Activated T-helper 2 cell treated with anti-CD3 and anti-CD28 coated beads, Interferon-gamma antibody, Interleukin-2, Interleukin-4, amounts not matched to agents 10 μg/mL and 5 μg/mL and 100 μg/mL, durations not matched to agents 14 hours and 24 hours and 36 hours (primary cell): Measurements from ENCODE around the gene AK1. TPM values are rescaled to one million over a fixed set of nuclear protein-coding genes. Genes with fewer than 3 reads are reported as not detected.

ENCODE experiments used
- DNase-seq: peaks from one replicate; pipeline ENCODE4 v3.0.0; 2021; ENCODE audit warnings: low spot score
- H3K27ac Mint-ChIP-seq: one replicate; pipeline ENCODE4 v1.8.0; 2021; ENCODE audit warnings: mixed read lengths
- H3K27me3 Mint-ChIP-seq: one replicate; pipeline ENCODE4 v1.8.0; 2021; ENCODE audit warnings: low read depth, mixed read lengths
- H3K36me3 Mint-ChIP-seq: one replicate; pipeline ENCODE4 v1.8.0; 2021; ENCODE audit warnings: low read depth, mixed read lengths
- H3K4me1 Mint-ChIP-seq: one replicate; pipeline ENCODE4 v1.8.0; 2021; ENCODE audit warnings: low read depth, mixed read lengths
- H3K4me3 Mint-ChIP-seq: one replicate; pipeline ENCODE4 v1.8.0; 2021; ENCODE audit warnings: low read depth, mild to moderate bottlenecking, moderate library complexity, mixed read lengths
- H3K9me3 Mint-ChIP-seq: one replicate; pipeline ENCODE4 v1.8.0; 2021; ENCODE audit warnings: mixed read lengths
- intact Hi-C: fragments of 100-400 bp; cut with micrococcal nuclease; formaldehyde crosslinking; loops from one replicate; pipeline ENCODE4 v1.15.1; 2023
- total RNA-seq: library from RNA; stranded (reverse); gene quantifications from 2 replicates; pipeline ENCODE4 v1.2.3, GENCODE V29; 2022

AK1 gene, protein sequence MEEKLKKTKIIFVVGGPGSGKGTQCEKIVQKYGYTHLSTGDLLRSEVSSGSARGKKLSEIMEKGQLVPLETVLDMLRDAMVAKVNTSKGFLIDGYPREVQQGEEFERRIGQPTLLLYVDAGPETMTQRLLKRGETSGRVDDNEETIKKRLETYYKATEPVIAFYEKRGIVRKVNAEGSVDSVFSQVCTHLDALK
- 19.6 and 21.0 TPM in 2 replicates for total RNA-seq

DNA sequence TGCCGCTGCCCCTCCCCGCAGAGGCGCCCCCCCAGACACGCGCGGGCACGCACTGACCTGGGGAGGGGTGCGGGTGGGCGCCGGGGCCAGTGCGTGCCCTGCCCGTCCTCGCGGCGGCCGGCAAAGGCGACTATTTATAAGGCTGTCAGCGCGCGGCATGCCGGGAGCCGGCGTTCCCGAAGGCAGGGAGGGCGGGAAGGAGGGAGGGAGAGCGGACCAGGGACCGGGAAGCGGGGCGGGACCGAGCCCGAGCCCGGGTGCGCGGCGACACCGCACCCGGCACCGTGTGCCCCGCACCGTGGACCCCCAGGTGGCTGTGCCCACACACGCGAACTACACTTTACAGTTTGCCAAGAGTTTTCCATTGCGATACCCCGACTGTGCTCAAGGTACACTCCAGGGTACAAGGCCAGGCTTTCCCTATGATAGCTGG, at the start of gene AK1:
AK1 (minus strand) TSS at position 110 of the 433 bp plus-strand sequence. CDS start 3,058 bp downstream, outside the sequence.
- H3K4me1 Mint-ChIP-seq, result no peaks in the 10 kb centered on the region
- intact Hi-C loops, result no loop called here
- H3K27ac Mint-ChIP-seq, result no peak within 1 kb of the TSS
- H3K36me3 Mint-ChIP-seq, result peaks cover 4% of the 10 kb centered on the region
- no peak for DNase-seq
- H3K4me3 Mint-ChIP-seq, result peak within 1 kb of the TSS; percentile 26
- H3K9me3 Mint-ChIP-seq, result no peaks in the 10 kb centered on the region
- peaks cover 2% of the 10 kb centered on the region for H3K27me3 Mint-ChIP-seq

DNA sequence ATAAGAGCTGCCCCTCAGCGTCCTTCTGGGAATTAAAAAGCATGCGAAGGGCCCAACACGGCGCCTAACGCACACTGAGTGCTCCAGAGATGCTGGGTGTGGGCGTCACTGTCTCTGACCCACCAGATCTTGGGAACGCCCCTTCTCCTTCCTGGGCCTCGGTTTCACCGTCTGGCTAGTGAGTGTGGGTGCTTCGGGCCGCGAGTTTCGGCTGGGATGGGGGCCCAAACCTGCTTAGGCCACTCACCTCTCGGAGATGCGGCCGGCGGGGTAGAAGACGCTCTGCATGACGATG, 49.4 kb upstream of the AK1 start:
- H3K27me3 Mint-ChIP-seq, result peaks cover 23% of the 10 kb centered on the region
- no peak overlapping the region for H3K4me3 Mint-ChIP-seq
- H3K27ac Mint-ChIP-seq, result no peak overlapping the region
- intact Hi-C loops, result no loop called here
- no peaks in the 10 kb centered on the region for H3K36me3 Mint-ChIP-seq
- H3K9me3 Mint-ChIP-seq, result no peaks in the 10 kb centered on the region
- no peak for DNase-seq
- H3K4me1 Mint-ChIP-seq, result peaks cover 22% of the 10 kb centered on the region

GRCh38 chr9:127925959-127926905, 48.8 kb upstream of the AK1 start:
- Mint-ChIP-seq H3K4me1 (peaks cover 20% of the 10 kb centered on the region), H3K27ac (no peak overlapping the region)
- intact Hi-C loops, result no loop called here

DNA sequence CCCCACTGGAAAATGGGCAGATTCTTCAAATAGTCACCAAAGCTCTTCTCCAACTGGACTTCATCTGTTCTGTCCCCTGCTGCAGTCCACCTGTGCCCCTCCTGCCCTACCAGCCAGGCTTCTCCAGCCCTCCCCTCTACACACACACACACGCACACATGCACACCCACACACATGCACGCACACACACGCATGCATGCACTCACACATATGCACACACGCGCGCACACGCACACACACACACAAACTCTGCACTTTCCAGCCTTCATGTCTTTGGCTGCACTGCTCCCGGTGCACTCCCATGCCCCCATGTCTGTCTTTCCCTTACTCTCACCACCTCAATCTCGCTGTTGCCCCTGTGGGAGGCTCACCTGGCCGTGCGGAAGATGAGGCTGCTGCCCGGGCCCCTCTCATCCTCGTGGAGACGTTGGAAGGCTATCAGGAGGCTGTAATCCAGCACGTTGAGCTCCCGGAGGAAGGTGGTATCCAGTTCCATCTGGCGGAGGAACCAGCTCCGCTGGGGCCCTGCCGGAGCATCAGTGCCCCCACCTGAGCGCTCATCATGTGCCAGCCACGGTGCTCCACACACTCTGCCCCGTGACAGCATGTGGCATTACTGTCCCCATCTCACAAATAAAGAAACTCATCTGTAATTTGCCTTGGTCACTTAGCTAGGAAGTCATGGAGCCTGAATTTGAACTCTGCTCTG, 47.4 kb upstream of the AK1 start:
- intact Hi-C loops, result no loop called here
- H3K27me3 Mint-ChIP-seq, result peaks cover 23% of the 10 kb centered on the region
- no peak overlapping the region for H3K4me3 Mint-ChIP-seq
- H3K4me1 Mint-ChIP-seq, result peaks cover 15% of the 10 kb centered on the region
- H3K9me3 Mint-ChIP-seq, result no peaks in the 10 kb centered on the region
- no peak overlapping the region for H3K27ac Mint-ChIP-seq
- no peak for DNase-seq
- H3K36me3 Mint-ChIP-seq, result no peaks in the 10 kb centered on the region

More at GRCh38 chr9:127925959-127926905, 48.8 kb upstream of the AK1 start:
- Mint-ChIP-seq H3K9me3 (no peaks in the 10 kb centered on the region), H3K4me3 (no peak overlapping the region), H3K36me3 (no peaks in the 10 kb centered on the region), H3K27me3 (peaks cover 23% of the 10 kb centered on the region)
- DNase-seq, result no peak

- DNase-seq, result no peak
- no peaks in the 10 kb centered on the region for H3K36me3 Mint-ChIP-seq
- peaks cover 20% of the 10 kb centered on the region for H3K27me3 Mint-ChIP-seq
- H3K4me1 Mint-ChIP-seq, result peaks cover 22% of the 10 kb centered on the region
- H3K9me3 Mint-ChIP-seq, result no peaks in the 10 kb centered on the region
- intact Hi-C loops, result no loop called here
- H3K27ac Mint-ChIP-seq, result no peak overlapping the region
- H3K4me3 Mint-ChIP-seq, result no peak overlapping the region
Measured at GRCh38 chr9:127923771-127924170, 46.3 kb upstream of the AK1 start.

GRCh38 chr9:127923046-127923445, 45.6 kb upstream of the AK1 start:
- peaks cover 16% of the 10 kb centered on the region for H3K27me3 Mint-ChIP-seq
- H3K4me1 Mint-ChIP-seq, result peaks cover 25% of the 10 kb centered on the region
- no peak for DNase-seq
- H3K9me3 Mint-ChIP-seq, result no peaks in the 10 kb centered on the region
- intact Hi-C loops, result no loop called here
- H3K27ac Mint-ChIP-seq, result no peak overlapping the region
- no peak overlapping the region for H3K4me3 Mint-ChIP-seq
- no peaks in the 10 kb centered on the region for H3K36me3 Mint-ChIP-seq

DNA sequence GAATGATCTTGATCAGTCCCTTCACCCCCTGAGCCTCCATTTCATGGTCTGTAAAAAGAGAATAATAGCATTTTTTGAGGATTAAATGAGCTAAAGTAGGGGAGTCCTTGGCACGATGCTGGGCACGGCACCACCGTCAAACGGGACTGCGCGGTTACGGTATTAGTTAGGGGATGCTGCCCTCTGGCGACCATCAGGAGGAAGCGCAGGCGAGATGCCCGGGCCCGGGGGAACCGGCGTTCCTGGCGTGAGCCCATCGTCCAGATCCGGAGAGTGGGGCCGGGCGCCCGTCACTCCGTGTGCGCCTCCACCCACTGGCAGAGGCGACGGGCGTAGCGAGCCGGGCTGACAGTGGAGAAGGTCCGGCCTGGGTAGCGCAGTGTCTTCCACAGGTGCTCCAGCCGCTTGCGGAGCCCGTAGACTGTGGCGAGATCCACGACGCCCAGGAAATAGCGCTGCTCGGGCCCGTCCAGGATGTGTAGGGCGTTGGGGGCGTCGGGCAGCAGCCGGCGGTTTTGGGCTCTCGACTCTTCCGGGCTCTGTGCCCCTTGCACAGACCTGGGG, 44.2 kb upstream of the AK1 start:
- peak overlapping the region; percentile 34 for H3K4me3 Mint-ChIP-seq
- no peaks in the 10 kb centered on the region for H3K36me3 Mint-ChIP-seq
- no peaks in the 10 kb centered on the region for H3K9me3 Mint-ChIP-seq
- H3K4me1 Mint-ChIP-seq, result peaks cover 29% of the 10 kb centered on the region
- DNase-seq, result peak; percentile 69
- intact Hi-C loops, result loop anchor here (1.0 to 2.0 kb wide), 2 partner anchors 119 to 186 kb away; partner anchors contain the start of genes FPGS and TOR2A
- peaks cover 16% of the 10 kb centered on the region for H3K27me3 Mint-ChIP-seq
- no peak overlapping the region for H3K27ac Mint-ChIP-seq

- no peak for DNase-seq
- Mint-ChIP-seq H3K36me3 (no peaks in the 10 kb centered on the region), H3K9me3 (no peaks in the 10 kb centered on the region), H3K4me3 (no peak overlapping the region), H3K4me1 (peaks cover 31% of the 10 kb centered on the region), H3K27ac (no peak overlapping the region), H3K27me3 (peaks cover 12% of the 10 kb centered on the region)
- intact Hi-C loops, result loop anchor here (1.0 to 2.0 kb wide), 2 partner anchors 118 to 185 kb away; partner anchors contain the start of genes FPGS and TOR2A
Measured at GRCh38 chr9:127920794-127921193, 43.3 kb upstream of the AK1 start.

GRCh38 chr9:127919253-127919815, 41.9 kb upstream of the AK1 start:
- intact Hi-C loops, result loop anchor here (2.0 to 10.0 kb wide), 4 partner anchors 15 to 305 kb away; partner anchors contain the start of genes CDK9 and STXBP1
- Mint-ChIP-seq H3K27me3 (peaks cover 7% of the 10 kb centered on the region), H3K27ac (peak overlapping the region; percentile 38), H3K9me3 (no peaks in the 10 kb centered on the region), H3K4me1 (peaks cover 34% of the 10 kb centered on the region), H3K4me3 (peak overlapping the region; percentile 40), H3K36me3 (no peaks in the 10 kb centered on the region)
- no peak for DNase-seq

DNA sequence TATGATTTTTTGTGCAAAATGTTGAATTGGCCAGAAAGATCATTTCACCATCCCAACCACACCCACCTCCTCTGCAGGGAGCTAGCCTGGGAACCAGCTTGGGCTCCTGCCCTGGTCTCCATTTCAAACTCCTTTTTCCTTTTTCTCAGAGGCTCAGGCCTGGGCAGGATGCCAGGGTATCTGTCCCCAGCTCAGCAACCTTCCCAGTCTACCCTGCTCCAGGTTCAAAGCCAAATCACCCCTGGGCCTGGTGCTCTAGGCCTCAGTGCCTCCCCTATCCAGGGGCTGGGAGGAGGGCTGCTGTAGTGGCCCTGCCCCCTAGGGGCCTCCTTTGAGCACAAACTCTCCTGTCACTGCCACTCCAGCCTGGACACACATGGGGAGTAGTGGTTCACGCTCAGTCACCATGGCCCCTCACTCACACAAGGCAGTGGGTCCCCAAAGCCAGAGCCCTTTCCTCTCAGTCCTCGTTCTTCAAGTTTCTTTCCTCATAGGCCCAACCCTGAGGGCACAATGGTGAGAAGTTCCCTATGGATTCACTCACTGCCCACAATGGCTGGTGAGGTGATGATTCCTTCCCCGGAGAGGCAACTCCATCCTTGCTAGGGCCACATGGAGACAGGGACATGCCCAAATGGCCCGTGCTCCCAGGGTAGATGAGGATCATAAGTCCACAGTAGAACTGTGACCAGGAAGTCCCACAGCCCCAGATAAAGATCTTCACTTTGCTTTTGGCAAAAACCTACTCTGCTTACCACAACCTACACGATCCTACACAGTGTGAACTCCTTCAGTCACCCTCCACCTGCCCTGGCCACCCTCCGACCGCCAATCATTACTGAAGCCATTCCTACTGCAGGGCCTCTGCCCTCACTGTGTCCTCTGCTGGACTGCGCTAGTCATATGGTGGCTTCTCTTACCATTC, 41.0 kb upstream of the AK1 start:
- no peak for DNase-seq
- Mint-ChIP-seq H3K4me1 (peaks cover 34% of the 10 kb centered on the region), H3K9me3 (no peaks in the 10 kb centered on the region), H3K4me3 (no peak overlapping the region), H3K36me3 (peaks cover 6% of the 10 kb centered on the region), H3K27ac (peak overlapping the region; percentile 38), H3K27me3 (peaks cover 4% of the 10 kb centered on the region)
- intact Hi-C loops, result loop anchor here (2.0 to 10.0 kb wide), 4 partner anchors 14 to 304 kb away; partner anchors contain the start of genes CDK9 and STXBP1

DNA sequence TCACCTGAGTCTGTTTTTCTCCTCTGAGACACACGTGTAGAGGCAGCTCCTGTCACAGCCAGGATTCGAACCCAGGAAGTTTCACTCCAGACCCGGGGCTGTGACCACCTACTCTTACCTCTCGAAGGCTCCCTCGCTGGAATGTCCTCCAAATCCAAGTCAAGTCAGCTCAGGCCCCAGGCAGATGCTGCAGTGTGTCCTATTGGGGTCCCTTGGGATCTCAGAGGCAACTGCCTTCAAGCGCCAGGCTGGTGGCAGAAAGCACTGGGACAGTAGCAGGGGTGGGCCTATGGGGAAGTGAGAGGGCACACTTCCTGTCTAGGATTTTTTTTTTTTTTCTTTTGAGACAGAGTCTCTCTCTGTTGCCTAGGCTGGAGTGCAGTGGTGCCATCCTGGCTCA, 40.1 kb upstream of the AK1 start:
- DNase-seq, result no peak
- H3K27me3 Mint-ChIP-seq, result peaks cover 4% of the 10 kb centered on the region
- peaks cover 11% of the 10 kb centered on the region for H3K36me3 Mint-ChIP-seq
- H3K9me3 Mint-ChIP-seq, result no peaks in the 10 kb centered on the region
- H3K4me1 Mint-ChIP-seq, result peaks cover 38% of the 10 kb centered on the region
- peak overlapping the region; percentile 22 for H3K27ac Mint-ChIP-seq
- no peak overlapping the region for H3K4me3 Mint-ChIP-seq
- intact Hi-C loops, result loop anchor here (2.0 to 10.0 kb wide), 4 partner anchors 13 to 303 kb away; partner anchors contain the start of genes CDK9 and STXBP1
